NCI-H2227 (cell line): ENCODE data around the gene ETV6.

ENCODE experiments used
- DNase-seq: peaks from one replicate; lab custom pipeline; 2025; ENCODE audit not compliant: unreplicated experiment; lab: John Stamatoyannopoulos, UW

Gene ETV6

GRCh38 chr12:11732715-11733114 is 83.2 kb downstream of the ETV6 start:
- no peak for DNase-seq

DNA sequence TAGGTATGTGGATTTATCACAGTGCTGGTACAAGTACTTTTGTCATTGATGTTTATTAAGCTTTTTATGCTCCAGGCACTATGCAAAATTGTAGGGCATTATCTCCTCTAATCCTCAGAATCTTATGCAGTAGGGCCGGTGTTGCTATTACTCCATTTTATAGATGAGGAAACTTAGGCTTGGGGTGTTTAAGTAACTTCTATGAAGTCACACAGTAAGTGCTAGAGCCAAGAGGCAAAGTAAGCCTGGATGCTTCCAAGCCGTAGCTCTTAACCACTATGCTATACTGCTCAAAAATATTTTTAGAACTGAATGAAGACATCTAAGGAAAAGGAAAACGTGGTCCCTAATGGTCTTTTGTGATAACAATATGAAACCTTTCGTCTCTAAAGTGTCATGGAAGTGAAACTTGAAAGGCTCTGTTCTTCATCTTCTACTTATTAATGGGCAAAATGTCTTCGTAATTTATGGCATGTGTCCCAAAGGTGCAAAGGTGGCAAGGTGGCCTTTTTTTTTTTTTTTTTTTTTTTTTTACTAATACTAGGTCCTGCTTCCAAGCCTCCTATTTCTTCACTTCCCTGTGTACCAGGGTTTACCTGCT is 85.2 kb downstream of the ETV6 start:
- no peak for DNase-seq

- no peak for DNase-seq
Measured at GRCh38 chr12:11738450-11738849, 89.0 kb downstream of the ETV6 start.

GRCh38 chr12:11739980-11740577 is 90.6 kb downstream of the ETV6 start:
- DNase-seq = no peak

GRCh38 chr12:11741434-11742092 is 92.1 kb downstream of the ETV6 start:
- no peak for DNase-seq

GRCh38 chr12:11743423-11744409 is 94.2 kb downstream of the ETV6 start:
- DNase-seq = no peak

- no peak for DNase-seq
Measured at GRCh38 chr12:11744410-11744801, 94.9 kb downstream of the ETV6 start.

DNA sequence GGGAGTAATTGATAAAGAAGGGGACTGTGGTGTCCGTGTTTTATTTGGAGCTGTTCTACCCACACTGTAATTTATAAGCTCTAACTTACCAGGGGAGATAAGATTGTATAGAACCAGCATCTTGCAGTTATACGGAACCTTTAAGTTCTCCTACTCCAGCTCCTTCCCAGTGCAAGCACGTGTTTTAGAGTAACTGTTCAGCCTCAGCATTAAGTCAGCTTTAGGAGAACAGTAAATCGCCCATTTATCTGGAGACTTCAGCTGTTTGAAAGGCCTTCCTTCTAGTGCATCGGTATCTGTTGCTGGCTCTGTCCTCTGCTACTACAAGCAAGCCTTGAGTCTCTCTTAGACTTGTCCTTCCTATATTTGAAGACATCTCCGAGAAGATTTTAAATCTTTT is 95.6 kb downstream of the ETV6 start:
- DNase-seq = no peak

GRCh38 chr12:11746024-11746771 is 96.7 kb downstream of the ETV6 start:
- DNase-seq = no peak

DNA sequence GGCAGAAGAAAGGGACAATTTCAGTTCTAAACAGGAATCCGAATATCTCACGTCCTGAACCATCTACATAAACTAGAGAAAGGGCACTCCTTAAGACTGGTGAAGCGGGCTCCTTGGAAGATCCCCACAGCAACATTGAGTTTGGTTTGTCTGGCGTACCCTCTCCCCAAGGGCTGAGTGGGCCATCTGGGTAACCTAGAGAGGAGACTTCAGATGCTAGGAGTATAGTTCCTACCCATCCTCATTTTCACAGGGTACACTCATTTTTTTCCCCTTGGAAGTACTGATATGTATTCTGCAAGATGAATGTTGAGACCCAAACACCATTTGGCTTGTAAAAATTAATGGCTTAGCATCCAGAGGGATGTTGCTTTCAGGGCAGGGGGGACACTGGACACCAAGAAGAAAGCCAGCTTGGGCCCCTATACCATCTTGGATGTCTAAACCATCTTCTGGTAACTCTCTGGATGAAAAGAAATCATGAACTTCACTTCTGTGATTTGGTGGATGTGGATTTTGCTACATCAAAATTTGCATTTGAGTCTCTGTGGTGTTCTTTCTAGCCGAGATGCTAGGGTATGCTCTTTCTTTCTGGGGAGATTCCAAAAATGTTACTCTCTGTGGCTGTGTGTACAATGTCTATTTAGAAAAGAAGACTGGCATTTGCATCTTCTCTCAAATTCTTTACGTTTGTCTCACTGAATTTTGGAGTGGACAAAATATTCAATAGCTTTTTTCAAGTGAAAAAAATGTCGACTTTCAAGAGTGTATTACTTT is 97.7 kb downstream of the ETV6 start:
- no peak for DNase-seq

GRCh38 chr12:11747969-11748368 is 98.5 kb downstream of the ETV6 start:
- no peak for DNase-seq

- no peak for DNase-seq
Measured at GRCh38 chr12:11748903-11749302, 99.4 kb downstream of the ETV6 start.

DNA sequence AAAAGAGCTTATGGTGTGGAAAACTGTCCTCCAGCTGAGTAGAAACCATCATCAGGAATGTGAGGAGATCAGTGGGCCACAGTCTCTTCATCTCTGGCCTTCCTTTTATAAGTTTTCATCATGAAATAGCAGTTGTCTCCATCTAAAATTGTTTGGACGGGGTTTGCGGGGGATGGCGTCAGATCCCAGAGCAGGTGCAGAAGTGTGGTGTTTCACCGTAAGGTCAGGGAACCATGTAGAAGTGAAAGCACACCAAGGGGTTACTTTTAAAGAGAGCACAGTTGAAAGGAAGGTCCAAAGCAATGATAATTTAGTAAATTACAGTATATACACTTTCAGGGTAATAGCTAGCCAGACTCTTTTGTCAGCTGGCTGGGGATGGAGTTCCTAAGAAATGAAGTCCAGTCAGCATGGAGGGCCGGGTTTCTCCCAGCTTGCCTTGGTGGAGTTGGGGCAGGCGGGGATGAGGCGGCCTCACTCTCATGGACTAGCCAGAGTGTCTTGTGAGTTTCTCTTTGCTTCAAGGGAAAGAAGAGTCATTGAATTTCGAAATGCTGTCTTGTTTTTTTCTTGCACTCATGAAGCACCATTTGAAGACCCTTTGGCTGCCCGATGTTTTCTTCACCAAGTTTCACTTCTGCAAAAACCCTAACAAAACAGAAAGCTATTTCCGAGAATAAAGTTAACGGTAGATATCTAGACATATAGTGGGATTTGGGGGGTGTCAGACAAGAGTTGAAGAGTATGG is 100.6 kb downstream of the ETV6 start:
- DNase-seq = peak; percentile 13

- DNase-seq = no peak
Measured at GRCh38 chr12:11752403-11753149, 103.1 kb downstream of the ETV6 start.

DNA sequence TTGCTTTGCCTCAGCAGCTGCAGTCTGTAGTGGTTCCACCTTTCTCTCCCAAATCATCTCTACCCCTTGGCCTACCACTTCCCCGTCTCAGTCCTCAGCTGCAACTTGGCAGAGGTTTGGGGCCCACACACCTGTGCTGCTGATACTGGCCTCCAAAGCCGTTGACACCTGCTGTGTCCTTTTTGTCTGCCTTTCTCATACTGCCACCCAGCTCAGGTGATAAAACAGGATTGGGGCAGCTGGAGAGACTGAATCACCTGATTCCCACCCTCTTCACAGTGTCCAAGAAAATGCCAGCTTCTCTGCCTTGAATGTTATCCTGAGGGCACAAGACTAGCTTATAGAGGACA is 103.7 kb downstream of the ETV6 start:
- DNase-seq = no peak

- no peak for DNase-seq
Measured at GRCh38 chr12:11753826-11754225, 104.4 kb downstream of the ETV6 start.

- DNase-seq = no peak
Measured at GRCh38 chr12:11754256-11754655, 104.8 kb downstream of the ETV6 start.

GRCh38 chr12:11755302-11755930 is 105.9 kb downstream of the ETV6 start:
- DNase-seq = no peak
